Measurements from ENCODE around the gene CMPK1.
"Not testable (repeated sequence)": the region's sequence is repeated elsewhere in the genome, so short reads cannot be mapped to it uniquely, and the experiment has no call there.

CMPK1 gene

DNA sequence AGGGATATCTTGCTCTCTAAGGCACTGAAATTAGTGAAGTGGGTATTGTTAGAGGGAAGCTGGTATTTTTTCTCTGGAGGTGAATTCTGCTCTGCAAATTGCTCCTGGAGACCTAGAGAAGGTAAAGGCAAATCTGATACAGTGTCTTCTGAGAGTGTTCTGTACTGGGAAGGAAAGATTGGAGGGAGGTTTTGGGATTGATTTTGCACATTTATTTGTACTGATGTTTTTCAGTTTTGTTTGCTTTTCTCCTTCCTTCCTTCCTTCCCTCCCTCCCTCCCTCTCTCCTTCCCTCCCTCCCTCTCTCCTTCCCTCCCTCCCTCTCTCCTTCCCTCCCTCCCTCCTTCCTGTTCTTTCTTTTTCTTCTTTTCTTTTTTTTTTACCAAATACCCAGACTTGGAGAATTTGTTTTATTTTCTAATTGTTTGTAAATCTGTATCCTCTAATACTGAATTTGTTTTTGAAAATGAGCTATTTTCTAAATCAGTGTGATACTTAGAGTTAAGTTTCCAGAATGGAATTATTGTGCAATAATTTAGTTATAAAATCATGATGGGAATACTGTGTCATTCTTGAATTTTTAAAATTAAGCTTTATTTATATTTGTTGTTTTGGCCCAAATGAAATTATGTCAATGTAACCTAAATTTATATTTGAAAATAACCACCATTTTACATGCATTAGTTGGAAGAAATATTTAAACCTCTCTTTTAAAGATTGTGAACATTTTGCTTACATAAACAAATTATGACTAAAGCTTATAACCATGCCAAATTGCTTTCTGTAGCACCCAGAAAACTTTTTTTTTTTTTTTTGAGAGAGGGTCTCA, 4.9 kb downstream of the CMPK1 start:
- no peak for DNase-seq

DNA sequence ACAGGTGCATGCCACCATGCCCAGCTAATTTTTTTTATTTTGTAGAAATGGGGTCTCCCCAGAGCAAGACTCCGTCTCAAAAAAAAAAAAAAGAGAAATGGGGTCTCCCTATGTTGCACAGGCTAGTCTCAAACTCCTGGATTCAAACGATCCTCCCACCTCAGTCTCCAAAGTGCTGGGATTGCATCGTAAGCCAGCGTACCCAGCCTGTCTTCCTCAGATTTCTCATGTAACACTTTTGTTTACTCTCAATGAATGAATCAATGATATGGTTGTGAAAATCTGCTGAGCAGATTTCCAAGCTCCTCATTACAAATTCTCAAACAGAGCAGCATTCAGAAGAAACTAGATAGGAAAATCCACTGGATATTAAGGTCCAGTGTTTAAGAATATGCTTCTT, 6.6 kb downstream of the CMPK1 start:
- DNase-seq = no peak

DNA sequence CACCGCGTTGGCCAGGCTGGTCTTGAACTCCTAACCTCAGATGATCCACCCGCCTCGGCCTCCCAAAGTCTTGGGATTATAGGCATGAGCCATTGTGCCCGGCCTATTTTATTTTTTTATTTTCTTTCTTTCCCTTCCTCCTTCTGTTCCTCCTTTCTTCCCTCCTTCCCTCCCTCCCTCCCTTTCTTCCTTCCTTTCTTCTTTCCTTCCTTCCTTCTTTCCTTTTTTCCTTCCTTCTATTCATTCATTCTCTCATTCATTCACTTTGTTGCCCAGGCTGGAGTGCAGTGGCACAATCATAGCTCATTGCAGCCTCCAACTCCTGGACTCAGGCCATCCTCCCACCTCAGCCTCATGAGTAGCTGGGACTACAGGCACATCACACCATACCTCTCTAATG, 13.4 kb downstream of the CMPK1 start:
- DNase-seq = not testable (repeated sequence)

DNA sequence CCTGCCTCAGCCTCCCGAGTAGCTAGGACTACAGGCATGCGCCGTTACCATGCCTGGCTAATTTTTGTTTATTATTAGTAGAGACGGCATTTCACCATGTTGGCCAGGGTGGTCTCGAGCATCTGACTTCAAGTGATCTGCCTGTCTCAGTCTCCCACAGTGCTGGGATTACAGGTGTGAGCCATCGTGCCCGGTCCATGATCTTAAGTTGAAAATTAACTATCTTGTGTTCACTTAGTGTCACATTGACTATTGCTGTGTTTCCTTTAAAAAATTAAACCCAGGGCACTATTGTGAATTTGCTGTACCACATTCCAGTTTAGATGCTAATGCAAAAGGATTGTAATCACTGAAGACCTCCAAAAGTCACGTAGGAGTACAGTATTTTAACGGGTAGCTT, 14.1 kb downstream of the CMPK1 start:
- DNase-seq = no peak

DNA sequence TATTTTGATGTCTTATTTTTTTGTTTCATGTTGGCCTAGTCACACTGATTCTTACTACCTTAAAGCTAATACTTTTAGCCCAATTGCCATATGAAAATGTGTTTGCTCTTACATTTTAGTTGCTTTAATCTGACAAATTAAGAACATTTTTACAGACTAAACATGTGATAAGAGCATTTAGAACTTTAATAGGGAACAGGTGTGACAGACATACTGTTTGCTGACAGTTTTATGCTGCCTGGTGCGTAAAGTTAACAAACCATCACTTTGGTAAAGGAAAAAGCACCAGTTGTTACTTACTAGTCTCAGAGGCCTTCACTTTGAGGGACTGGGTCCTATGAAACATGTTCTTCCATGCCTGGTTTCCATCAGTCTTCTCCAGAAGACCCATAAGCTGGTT, 14.7 kb downstream of the CMPK1 start:
- no peak for DNase-seq

DNA sequence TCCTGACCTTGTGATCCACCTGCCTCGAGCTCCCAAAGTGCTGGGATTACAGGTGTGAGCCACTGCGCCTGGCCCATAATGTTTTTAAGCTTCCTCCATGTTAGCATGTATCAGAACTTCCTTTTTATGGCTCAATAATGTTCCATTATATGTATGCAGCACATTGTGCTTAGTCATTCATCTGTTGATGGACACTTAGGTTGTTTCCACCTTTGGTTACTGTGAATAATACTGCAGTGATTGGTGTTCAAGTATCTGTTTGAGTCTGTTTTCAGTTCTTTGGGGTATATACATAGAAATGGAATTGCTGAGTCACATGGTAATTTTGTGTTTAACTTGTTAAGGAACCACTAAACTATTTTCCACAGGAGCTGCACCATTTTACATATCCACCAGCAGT, 17.7 kb downstream of the CMPK1 start:
- peak in 2 of 3 donors; percentile 26 to 39 for DNase-seq

DNA sequence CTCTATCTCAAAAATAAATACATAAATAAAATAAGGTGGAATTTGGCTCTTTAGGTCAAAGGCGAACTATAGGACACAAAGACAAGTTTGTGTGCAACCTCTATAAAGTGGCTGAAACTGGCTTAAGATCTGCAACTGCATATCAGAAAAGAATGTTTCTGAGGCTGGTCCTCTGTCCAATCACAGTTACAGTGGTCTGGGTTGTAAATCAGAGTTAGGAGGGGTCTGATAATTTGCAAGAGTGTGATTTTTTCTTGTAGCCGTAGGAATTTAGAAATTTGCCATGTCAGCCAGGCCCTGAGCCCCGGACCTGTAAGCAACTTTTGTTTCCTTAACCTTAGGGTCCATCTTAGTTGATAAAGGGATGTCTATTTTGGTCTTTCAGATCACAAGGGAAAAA, 27.8 kb downstream of the CMPK1 start:
- no peak for DNase-seq

DNA sequence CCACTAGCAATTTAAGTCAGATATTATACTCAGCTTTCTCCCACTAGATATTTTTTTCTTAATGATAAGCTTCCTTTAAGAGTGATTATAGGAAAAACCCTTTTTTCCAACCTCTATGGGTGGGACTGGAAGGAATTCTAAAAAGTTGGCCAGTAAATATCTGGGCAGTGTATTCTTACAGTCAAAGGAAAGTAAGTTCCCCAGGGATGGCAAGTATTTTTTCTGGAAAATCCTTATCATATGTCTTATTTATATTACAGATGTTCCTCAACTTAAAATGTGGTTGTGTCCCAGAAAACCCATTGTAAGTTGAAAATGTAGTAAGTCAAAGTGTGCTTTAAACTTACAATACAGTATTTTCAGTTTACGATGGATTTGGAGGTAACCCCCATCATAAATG, 29.2 kb downstream of the CMPK1 start:
- DNase-seq = no peak

DNA sequence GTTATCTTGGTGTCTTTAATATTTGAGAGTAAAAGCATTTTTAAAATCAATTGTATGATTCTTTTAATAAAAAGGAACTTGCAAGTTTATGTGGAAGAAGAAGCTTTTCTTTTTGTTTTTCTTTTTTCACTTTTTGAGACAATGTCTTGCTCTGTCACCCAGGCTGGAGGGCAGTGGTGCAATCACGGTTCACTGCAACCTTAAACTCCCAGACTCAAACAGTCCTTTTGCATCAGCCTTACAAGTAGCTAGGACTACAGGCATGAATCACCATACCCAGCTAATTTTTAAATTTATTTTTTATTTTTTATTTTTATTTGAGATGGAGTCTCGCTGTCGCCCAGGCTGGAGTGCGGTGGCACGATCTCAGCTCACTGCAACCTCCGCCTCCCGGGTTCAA, 34.1 kb downstream of the CMPK1 start:
- no peak for DNase-seq

DNA sequence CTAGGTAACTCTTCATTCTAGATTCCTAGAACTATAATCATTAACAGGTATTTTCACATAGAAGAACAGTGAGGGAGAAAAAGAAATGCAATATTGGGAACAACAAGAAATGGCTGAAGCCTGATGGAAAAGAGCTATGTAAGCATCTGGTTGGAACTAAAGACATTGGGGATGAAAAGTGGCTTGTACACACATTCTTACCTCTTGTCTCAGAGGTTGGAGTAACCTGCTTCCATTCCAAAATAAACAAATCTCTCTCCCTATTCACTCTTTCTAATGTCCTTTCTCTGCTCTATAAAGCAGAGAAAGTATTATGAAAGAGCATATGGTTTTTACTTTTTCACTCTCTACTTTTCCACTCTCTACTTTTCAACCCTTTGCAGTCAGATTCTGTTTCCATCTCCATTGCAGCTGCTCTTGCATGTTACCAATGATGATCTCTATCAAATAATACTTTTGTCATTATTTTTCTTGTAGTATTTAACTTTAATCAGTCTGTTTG, 37.5 kb downstream of the CMPK1 start:
- DNase-seq = no peak

DNA sequence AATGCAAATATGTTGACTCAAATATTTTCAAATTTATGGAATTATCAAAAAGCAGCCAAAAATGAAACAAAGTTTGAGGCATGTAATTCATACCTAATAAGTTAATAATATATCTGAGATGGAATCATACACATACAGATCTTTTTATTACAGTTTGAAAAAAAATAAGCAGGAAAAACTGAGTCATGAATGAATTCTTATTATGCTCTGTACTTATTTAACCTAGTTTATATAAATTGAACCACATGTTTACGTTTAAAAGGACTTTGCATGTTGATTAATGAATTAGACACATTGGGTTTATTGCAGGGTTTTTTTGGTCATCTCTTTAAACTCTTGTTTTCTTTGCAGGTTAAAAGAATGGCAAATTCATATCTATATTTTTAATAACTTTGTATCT, 40.9 kb downstream of the CMPK1 start:
- no peak for DNase-seq

DNA sequence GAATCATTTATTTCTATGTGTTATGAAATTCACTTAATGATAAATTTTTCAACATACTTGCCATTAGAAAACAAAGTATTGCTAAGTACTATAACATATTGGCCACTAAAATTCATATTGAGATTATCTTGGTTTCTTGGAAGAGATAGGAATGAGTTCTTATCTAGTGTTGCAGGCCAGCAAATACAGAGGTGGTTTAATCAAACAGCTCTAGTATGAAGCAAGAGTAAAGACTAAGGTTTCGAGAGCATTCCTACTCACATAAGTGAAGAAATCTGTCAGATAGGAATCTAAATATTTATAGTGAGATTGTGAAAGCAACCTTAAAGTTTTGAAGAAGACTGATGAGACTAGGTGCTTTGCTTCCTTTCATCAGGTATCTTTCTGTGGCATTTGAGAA, 44.6 kb downstream of the CMPK1 start:
- DNase-seq = no peak

DNA sequence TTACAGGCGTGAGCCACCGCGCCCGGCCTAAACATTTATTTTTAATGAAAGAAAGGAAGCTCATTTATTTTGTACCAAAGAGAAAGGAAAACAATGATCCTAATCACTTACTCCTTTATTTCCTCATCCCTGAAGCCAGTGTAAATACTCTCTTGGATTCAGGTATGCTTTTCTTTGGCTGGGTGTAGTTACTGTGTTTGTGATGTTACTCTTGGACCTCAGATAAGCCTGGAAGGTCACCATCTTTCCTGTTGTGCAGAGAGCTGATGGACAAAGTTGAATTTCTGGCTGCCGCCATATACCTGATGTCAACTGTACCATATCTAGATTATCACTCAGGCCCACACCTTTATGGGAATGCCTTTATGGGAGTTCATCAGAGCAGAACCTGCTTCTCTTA, 47.1 kb downstream of the CMPK1 start:
- no peak for DNase-seq

DNA sequence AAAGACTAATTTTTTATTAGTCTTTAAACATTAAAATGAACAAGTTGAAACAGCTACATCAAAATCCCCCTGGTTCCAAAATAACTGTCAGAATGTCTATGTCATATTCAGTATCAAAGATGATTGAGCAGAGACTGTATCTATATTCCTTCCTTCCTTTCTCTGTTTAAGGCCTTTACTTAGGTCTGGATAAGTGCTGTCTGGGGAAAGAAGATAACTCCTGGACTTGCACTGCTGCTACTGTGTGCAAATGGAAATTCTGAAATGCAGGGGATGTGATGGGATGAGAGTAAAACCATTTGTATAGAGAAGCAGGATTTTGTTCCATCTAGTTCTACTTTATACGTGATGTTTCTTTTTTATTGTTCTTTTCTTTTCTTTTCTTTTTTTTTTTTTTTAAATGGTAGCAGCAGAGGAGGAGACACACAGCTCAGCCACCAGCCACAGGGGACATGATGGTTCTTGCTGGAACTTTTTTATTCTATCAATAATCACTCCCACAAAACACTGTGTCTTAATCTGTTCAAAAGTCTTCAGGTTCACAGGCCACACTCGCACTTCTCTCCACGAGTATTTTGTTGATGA, 48.9 kb downstream of the CMPK1 start:
- DNase-seq = no peak

DNA sequence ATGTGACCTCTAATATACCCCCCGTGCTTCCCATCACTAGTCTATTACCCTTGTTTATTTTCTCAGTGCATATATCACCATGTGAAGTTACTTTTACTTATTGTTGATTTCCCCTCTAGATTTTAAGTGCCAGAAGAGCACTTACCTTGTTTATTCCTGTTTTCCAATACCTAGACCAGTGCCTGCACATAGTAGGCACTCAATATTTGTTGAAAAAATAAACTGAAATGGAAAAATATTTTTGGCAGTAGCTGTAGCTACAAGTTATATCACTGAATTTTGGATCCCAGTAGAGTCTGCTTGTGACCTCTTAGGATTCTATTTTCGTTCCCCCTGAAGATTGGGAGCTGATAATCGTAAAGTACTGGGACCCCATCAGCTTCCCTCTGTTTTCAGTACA, 50.5 kb downstream of the CMPK1 start:
- DNase-seq = no peak

DNA sequence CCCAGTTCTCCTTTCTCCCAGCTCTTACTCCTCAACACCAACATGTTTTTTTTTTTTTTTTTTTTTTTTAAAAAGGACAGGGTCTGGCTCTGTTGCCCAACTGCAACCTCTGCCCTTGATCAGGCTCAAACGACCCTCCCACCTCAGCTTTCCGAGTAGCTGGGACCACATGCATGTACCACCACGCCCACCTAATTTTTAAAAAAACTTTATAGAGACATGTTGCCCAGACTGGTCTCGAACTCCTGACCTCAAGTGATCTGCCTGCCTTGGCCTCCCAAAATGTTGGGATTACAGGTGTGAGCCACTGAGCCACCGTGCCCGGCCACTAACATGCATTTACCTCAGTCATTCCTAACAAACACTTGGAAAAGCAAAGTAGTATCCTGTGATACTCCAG, 51.4 kb downstream of the CMPK1 start:
- no peak for DNase-seq

DNA sequence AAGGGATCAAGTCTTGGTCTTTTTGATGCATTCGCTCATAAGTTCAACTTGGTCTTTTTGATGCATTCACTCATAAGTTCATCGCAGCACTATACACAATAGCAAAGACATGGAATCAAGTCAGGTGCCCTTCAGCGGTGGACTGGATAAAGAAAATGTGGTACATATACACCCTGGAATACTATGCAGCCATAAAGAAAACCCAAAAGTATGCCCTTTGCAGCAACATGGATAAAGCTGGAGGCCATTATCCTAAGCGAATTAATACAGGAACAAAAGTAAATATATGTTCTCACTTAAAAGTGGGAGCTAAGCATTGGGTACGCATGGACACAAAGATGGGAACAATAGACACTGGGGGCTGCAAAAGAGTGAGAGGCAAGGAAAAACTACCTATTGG, 52.7 kb downstream of the CMPK1 start:
- no peak for DNase-seq

DNA sequence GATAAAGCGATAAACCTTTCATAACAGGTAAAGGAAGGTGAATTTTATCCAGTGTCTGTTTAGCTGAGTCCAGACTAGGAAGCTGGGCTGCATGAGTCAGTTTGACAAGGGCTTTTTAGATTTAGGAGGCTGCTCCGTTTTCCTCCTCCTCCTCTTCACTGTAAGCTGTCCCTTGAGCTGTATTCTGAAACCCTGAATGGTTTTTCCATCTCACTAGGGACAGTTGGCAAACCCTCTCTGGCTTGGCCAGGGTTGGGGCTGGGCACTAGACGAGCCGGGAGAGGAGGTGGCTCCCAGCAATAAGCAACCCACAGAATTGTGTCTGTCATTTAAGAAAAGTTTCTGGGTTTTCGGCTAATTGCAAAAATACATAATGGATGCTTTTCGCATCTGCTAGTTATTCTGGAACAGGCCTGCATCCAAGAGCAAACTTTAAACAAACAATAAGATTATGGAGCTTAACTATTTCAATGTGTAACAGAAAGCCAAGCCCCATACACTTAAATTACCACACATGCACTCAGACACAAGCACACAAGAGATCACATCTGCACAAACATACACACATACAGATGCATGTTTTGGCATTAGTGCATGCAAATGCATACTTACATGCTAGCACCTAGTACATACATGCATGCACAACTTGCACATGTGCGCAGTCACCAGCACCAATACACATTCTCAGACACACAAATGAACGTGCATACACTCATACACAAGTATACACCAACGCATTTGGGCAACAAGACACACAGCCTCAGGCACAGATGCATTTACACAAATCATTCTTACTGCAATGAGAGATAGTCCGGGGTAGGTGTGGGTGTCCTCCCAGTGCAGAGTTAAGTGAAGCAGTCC, 54.7 kb downstream of the CMPK1 start:
- DNase-seq = no peak

DNA sequence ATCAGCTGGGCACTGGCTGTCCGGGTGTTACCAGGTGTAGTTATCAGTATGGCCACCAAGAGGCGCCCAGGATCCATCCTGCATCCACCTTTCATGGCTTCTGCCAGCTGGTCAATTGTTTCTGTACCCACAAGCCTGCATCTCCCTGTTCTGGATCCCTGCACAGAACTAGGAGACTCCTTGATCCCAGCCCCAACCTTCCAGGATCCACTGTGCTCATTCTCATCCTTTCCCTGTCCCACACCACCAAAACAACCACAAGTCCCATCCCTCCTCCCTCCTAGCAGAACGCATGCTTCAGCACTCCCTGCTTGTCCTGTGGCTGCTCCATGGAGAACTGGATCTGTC, 55.3 kb downstream of the CMPK1 start:
- DNase-seq = peak; percentile 66 to 78 (median 72)

DNA sequence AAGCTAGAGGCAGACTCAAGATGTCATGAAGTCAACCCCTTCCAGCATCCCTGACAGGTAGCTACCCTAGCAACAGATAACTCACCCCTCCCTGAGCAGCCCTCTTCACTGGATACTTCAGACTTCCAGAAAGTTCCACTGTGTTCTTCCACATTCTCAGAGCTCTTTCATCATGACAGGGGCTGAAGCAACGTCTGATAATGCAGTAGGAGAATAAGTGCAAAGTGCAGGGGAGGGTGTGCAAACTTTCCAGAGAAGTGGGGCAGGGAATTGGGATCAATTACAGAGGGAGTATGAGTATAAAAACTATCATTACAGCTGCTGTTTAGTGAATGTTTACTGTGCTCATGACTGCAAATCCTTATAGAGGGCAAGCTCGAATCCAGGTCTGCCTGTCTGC, 56.1 kb downstream of the CMPK1 start:
- no peak for DNase-seq

DNA sequence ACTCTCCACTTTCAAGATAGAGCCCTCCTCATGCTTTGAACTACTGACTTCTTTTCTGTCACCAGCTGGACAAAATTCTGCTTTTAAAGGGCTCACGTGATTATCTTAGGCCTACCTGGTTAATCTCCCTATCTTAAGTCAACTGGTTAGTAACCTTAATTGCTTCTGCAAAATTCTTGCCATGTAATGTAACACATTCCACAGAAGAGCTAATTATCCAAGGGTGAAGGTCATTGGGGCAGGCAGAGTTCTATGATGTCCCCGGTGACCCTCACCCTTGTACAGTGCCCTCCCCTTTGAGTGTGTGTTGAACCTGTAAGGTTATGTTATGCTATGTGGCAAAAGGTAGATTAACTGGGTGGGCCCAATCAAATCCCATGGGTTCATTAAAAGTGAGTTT, 57.3 kb downstream of the CMPK1 start:
- DNase-seq = no peak

DNA sequence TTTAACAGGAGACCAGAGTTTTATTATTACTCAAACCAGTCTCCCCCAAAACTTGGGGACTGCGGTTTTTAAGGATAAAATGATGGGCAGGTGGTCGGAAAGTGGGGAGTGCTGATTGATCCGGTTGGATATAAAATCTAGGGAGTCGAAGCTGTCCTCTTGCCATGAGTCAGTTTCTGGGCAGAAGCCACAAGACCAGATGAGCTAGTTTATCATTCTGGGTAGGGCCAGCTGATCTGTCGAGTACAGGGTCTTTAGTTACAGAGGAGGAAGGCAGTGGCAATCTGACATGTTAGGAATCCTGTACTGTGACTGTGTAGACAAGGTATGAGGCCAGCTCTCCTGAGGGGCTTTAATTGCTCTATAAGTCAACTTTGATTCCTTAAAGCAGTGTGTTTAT, 59.6 kb downstream of the CMPK1 start:
- no peak for DNase-seq

DNA sequence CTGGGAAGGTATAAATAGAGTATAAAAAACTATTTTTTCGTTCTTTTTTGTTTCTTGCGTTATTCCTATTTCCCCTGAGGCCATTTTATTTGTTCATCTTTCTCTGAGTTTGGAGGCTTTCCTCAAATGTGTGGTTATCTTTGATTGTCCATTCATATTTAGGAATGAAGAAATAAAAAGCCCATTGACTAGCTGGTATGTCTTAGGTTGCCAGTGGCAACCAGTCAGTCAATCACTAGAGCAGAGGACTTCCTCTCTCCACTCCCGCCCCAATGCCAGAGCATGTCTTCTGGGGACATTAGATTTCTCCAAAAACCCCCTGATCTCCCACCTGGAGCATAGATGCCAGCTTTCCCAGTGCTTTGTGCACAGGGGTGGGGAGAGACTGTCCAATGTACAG, 61.8 kb downstream of the CMPK1 start:
- no peak for DNase-seq

DNA sequence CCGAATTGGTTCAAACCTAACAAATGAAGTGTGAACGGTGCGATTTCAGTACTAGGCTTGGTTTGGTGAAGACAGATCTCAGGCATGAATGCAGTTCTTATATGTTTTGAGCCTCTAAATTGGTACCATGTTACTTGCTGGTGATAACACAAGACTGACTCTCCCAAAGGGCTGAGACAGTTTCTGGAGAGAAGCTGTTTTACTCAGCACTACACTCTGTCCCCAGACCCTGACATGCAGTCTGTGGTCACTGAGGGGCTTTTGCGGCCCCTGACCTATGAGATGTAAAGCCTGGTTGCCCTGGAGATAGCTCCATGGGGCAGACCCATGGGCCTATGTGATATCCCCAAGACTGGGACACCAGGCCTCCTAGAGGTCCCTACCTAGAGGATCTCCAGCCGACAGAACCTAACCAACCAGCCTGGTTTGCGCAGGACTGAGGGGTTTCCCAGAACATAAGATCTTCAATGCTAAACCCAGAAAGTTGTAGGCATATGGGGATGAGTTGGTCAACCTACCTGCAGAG, 63.1 kb downstream of the CMPK1 start:
- no peak for DNase-seq
